PC-9 (cell line): Measurements from ENCODE around the gene VRTN. TPM values are rescaled to one million over a fixed set of nuclear protein-coding genes. Genes with fewer than 3 reads are reported as not detected.

Source experiments
- BruUV-seq: library from RNA; stranded (reverse); fragments of 400-500 nt; replicated peaks from 2 replicates; lab custom pipeline; 2021; lab: Mats Ljungman, UMichigan
- CTCF ChIA-PET: fragments of 300-600 bp; sonication (Branson Sonifier 250); formaldehyde crosslinking; loops from one replicate; lab custom pipeline; 2022; ENCODE audit warnings: antibody characterized with exemption; lab: Charles Lee
- POLR2A ChIA-PET: fragments of 300-600 bp; sonication (Branson Sonifier 250); formaldehyde crosslinking; loops from one replicate; lab custom pipeline; 2022; ENCODE audit warnings: antibody characterized with exemption; ENCODE audit not compliant: unreplicated experiment; lab: Charles Lee
- DNase-seq, 2 experiments: peaks; one replicate each; pipeline versions ENCODE4 v3.0.0 to v3.0.0-alpha.2; 2015 to 2022; ENCODE audit warnings: mixed read lengths in 1 of 2
- H2AFZ ChIP-seq: fragments of 200-600 bp; sonication (generic); 2 replicates; pipeline ENCODE4 v1.8.1; 2017; ENCODE audit warnings: antibody characterized with exemption
- H3F3A ChIP-seq: fragments of 200-600 bp; sonication (generic); 2 replicates; pipeline ENCODE4 v1.8.1; 2017; ENCODE audit warnings: antibody characterized with exemption, mild to moderate bottlenecking, low read depth; ENCODE audit not compliant: insufficient read depth
- H3K27ac ChIP-seq: fragments of 200-600 bp; sonication (generic); 2 replicates; pipeline ENCODE4 v1.6.1; 2016; ENCODE audit warnings: mixed run types
- H3K27me3 ChIP-seq: fragments of 200-600 bp; sonication (generic); 2 replicates; pipeline ENCODE4 v1.6.1; 2016; ENCODE audit warnings: low read depth, mixed run types; ENCODE audit not compliant: insufficient read depth
- H3K36me3 ChIP-seq: fragments of 200-600 bp; sonication (generic); 2 replicates; pipeline ENCODE4 v1.6.1; 2016; ENCODE audit warnings: low read depth, mixed run types
- H3K4me1 ChIP-seq: fragments of 200-600 bp; sonication (generic); replicated peaks from 2 replicates; pipeline ENCODE4 v1.6.1; 2016; ENCODE audit warnings: mixed run types; ENCODE audit not compliant: insufficient read depth
- H3K4me2 ChIP-seq: fragments of 200-600 bp; sonication (generic); 2 replicates; pipeline ENCODE4 v1.6.1; 2017; ENCODE audit warnings: mixed run types
- H3K4me3 ChIP-seq: fragments of 200-600 bp; sonication (generic); 2 replicates; pipeline ENCODE4 v1.6.1; 2016; ENCODE audit warnings: mixed run types
- H3K79me2 ChIP-seq: fragments of 200-600 bp; sonication (generic); 2 replicates; pipeline ENCODE4 v1.6.1; 2017; ENCODE audit warnings: low read depth, mixed run types
- H3K9me2 ChIP-seq: fragments of 200-600 bp; sonication (generic); 2 replicates; pipeline ENCODE4 v1.8.1; 2017; ENCODE audit warnings: mild to moderate bottlenecking; ENCODE audit not compliant: insufficient read depth
- H3K9me3 ChIP-seq: fragments of 200-600 bp; sonication (generic); 2 replicates; pipeline ENCODE4 v1.8.1; 2016; ENCODE audit warnings: low read depth; ENCODE audit not compliant: insufficient read depth
- H4K20me1 ChIP-seq: fragments of 200-600 bp; sonication (generic); 2 replicates; pipeline ENCODE4 v1.8.1; 2017; ENCODE audit not compliant: insufficient read depth
- CTCF ChIP-seq: fragments of 200-600 bp; sonication (generic); conservative IDR thresholded peaks from 2 replicates; pipeline ENCODE4 v1.6.1; 2017; ENCODE audit warnings: mixed run types, antibody characterized with exemption, mild to moderate bottlenecking, moderate library complexity
- EZH2 ChIP-seq: fragments of 200-600 bp; sonication (generic); IDR thresholded peaks from 2 replicates; pipeline ENCODE4 v1.8.0; 2017; ENCODE audit warnings: antibody characterized with exemption, low read depth
- intact Hi-C: fragments of 100-400 bp; cut with micrococcal nuclease; formaldehyde crosslinking; loops from one replicate; pipeline ENCODE4 v1.10.0; 2022; ENCODE audit not compliant: unreplicated experiment
- total RNA-seq: library from RNA; stranded (reverse); gene quantifications from 2 replicates; pipeline ENCODE4 v1.2.3, GENCODE V29; 2021

The VRTN gene
- total RNA-seq, 1 experiment from 2014 or later = not detected

GRCh38 chr14:74405663-74406062 lies 57.4 kb downstream of the VRTN start:
- Histone ChIP-seq H3K27ac (no peak overlapping the region), H4K20me1 (no peaks in the 10 kb centered on the region), H3K4me2 (no peak overlapping the region), H2AFZ (no peak overlapping the region), H3K4me3 (no peak overlapping the region), H3K4me1 (peaks cover 23% of the 10 kb centered on the region), H3F3A (peaks cover 21% of the 10 kb centered on the region), H3K79me2 (no peaks in the 10 kb centered on the region), H3K9me2 (no peaks in the 10 kb centered on the region), H3K36me3 (no peaks in the 10 kb centered on the region), H3K9me3 (no peaks in the 10 kb centered on the region), H3K27me3 (no peaks in the 10 kb centered on the region)
- no peak for DNase-seq
- intact Hi-C loops = no loop called here
- ChIA-PET POLR2A (no interaction called here), CTCF (no interaction called here)
- BruUV-seq = no TSS peak
- TF ChIP-seq CTCF (no peak), EZH2 (no peak)

- no TSS peak for BruUV-seq
- no peaks in the 10 kb centered on the region for H3K36me3 ChIP-seq
- ChIA-PET POLR2A (no interaction called here), CTCF (no interaction called here)
- H3F3A ChIP-seq = peaks cover 6% of the 10 kb centered on the region; the same call in 1 of the 2 replicates
- no peaks in the 10 kb centered on the region for H3K9me2 ChIP-seq
- peaks cover 8% of the 10 kb centered on the region for H3K4me1 ChIP-seq
- H2AFZ ChIP-seq = no peak overlapping the region
- H3K4me2 ChIP-seq = no peak overlapping the region
- no peaks in the 10 kb centered on the region for H3K9me3 ChIP-seq
- intact Hi-C loops = no loop called here
- H3K27ac ChIP-seq = no peak overlapping the region
- H3K27me3 ChIP-seq = no peaks in the 10 kb centered on the region
- H4K20me1 ChIP-seq = no peaks in the 10 kb centered on the region
- no peak for TF ChIP-seq CTCF
- no peak for TF ChIP-seq EZH2
- no peak for DNase-seq
- no peak overlapping the region for H3K4me3 ChIP-seq
- H3K79me2 ChIP-seq = no peaks in the 10 kb centered on the region
These were observed 58.9 kb downstream of the VRTN start for GRCh38 chr14:74407021-74407800.

- no peak overlapping the region for H3K4me2 ChIP-seq
- H4K20me1 ChIP-seq = no peaks in the 10 kb centered on the region
- 0 out of 2 replicates have a peak, but pooled peaks cover under 1% of the 10 kb centered on the region for H3F3A ChIP-seq
- no peak for DNase-seq
- peaks cover 2% of the 10 kb centered on the region for H3K4me1 ChIP-seq
- no peaks in the 10 kb centered on the region for H3K36me3 ChIP-seq
- H3K9me2 ChIP-seq = no peaks in the 10 kb centered on the region
- intact Hi-C loops = no loop called here
- no peak overlapping the region for H3K4me3 ChIP-seq
- no peak overlapping the region for H2AFZ ChIP-seq
- H3K79me2 ChIP-seq = no peaks in the 10 kb centered on the region
- H3K27ac ChIP-seq = no peak overlapping the region
- CTCF ChIA-PET = no interaction called here
- POLR2A ChIA-PET = no interaction called here
- H3K9me3 ChIP-seq = no peaks in the 10 kb centered on the region
- no TSS peak for BruUV-seq
- TF ChIP-seq CTCF = no peak
- no peak for TF ChIP-seq EZH2
- H3K27me3 ChIP-seq = no peaks in the 10 kb centered on the region
These were observed 59.5 kb downstream of the VRTN start for GRCh38 chr14:74407801-74408154.
